DND-41 (cell line): ENCODE measurements around the gene EIF3A.

Experiments used
- ATAC-seq: fragments of 200-7000 bp; cut with Tn5 transposase; 3 replicates; pipeline ENCODE4 v1.9.1; 2021; ENCODE audit warnings: low read depth; ENCODE audit not compliant: insufficient read depth
- DNase-seq: peaks from one replicate; pipeline ENCODE4 v3.0.0-alpha.2; 2020
- H2AFZ ChIP-seq: 2 replicates; pipeline ENCODE4 v1.6.0; 2012; ENCODE audit warnings: low read depth, low read length
- H3K27ac ChIP-seq: 2 replicates; pipeline ENCODE4 v1.5.1; 2012; ENCODE audit warnings: low read length, inconsistent platforms
- H3K27me3 ChIP-seq: fragments of 200-600 bp; sonication (generic); 2 replicates; pipeline ENCODE4 v1.6.0; 2012; ENCODE audit warnings: low read length, mild to moderate bottlenecking, inconsistent platforms; ENCODE audit not compliant: insufficient read depth, poor library complexity
- H3K36me3 ChIP-seq: 2 replicates; pipeline ENCODE4 v1.5.1; 2012; ENCODE audit warnings: low read length, inconsistent platforms; ENCODE audit not compliant: insufficient read depth
- H3K4me1 ChIP-seq: 2 replicates; pipeline ENCODE4 v1.5.1; 2012; ENCODE audit warnings: mild to moderate bottlenecking, low read length; ENCODE audit not compliant: insufficient read depth
- H3K4me2 ChIP-seq: 2 replicates; pipeline ENCODE4 v1.6.0; 2012; ENCODE audit warnings: mild to moderate bottlenecking, moderate library complexity, low read length, inconsistent platforms; ENCODE audit not compliant: insufficient read depth
- H3K4me3 ChIP-seq, 2 experiments: fragments of 200-600 bp in 1 of 2; shearing (Covaris generic) in 1 of 2; 2 replicates each; pipeline ENCODE4 v1.5.1; 2012 to 2016; ENCODE audit warnings: inconsistent platforms in 2 of 2, low read length in 2 of 2, mild to moderate bottlenecking in 2 of 2, low read depth in 1 of 2, moderate library complexity in 1 of 2
- H3K79me2 ChIP-seq: 2 replicates; pipeline ENCODE4 v1.6.0; 2012; ENCODE audit warnings: low read length, inconsistent platforms; ENCODE audit not compliant: insufficient read depth
- H3K9ac ChIP-seq: 2 replicates; pipeline ENCODE4 v1.6.0; 2012; ENCODE audit warnings: low read depth, mild to moderate bottlenecking, inconsistent platforms, low read length, moderate library complexity
- H3K9me3 ChIP-seq: 2 replicates; pipeline ENCODE4 v1.5.1; 2012; ENCODE audit warnings: low read length, moderate library complexity, mild to moderate bottlenecking, inconsistent platforms; ENCODE audit not compliant: insufficient read depth, severe bottlenecking
- H4K20me1 ChIP-seq: 2 replicates; pipeline ENCODE4 v1.6.0; 2012; ENCODE audit warnings: low read length; ENCODE audit not compliant: insufficient read depth
- CTCF ChIP-seq: IDR thresholded peaks from 2 replicates; pipeline ENCODE4 v1.5.1; 2012; ENCODE audit warnings: borderline replicate concordance, low read length, moderate library complexity, mild to moderate bottlenecking; ENCODE audit not compliant: poor library complexity, severe bottlenecking; ENCODE audit errors: extremely low read depth
- EZH2 ChIP-seq: IDR thresholded peaks from 3 replicates; pipeline ENCODE4 v1.6.1; 2012; ENCODE audit warnings: borderline replicate concordance, low read depth, mild to moderate bottlenecking, moderate library complexity, low read length, inconsistent platforms; ENCODE audit not compliant: severe bottlenecking

EIF3A gene

DNA sequence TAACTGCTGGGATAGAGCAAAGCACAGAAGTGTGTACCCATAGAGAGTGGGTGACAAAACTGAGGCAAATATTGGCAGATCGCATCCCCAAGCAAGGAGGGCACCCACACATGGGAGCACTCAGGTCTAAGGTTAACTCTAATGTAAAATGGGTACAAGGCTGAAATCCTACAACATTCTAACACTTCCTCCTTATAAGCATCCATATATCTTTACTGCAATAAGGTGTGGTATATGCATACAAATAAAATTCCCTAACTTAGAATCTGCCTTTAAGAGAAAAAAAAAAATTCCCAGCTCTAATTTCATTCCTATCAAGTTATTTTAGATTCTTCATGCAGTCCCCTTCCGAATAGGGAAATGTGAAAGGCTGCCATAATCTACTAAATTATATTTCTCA lies 18.7 kb downstream of the EIF3A start:
- Histone ChIP-seq H2AFZ (no peak overlapping the region), H3K9ac (no peak overlapping the region), H3K9me3 (no peaks in the 10 kb centered on the region), H3K4me2 (no peak overlapping the region), H3K4me1 (no peaks in the 10 kb centered on the region), H3K27me3 (no peaks in the 10 kb centered on the region), H4K20me1 (peaks cover 72% of the 10 kb centered on the region), H3K4me3 (no peak overlapping the region), H3K27ac (no peak overlapping the region), H3K36me3 (peaks cover 98% of the 10 kb centered on the region), H3K79me2 (peaks cover 96% of the 10 kb centered on the region)
- no peak for ATAC-seq
- DNase-seq, result no peak
- TF ChIP-seq CTCF (no peak), EZH2 (no peak)

DNA sequence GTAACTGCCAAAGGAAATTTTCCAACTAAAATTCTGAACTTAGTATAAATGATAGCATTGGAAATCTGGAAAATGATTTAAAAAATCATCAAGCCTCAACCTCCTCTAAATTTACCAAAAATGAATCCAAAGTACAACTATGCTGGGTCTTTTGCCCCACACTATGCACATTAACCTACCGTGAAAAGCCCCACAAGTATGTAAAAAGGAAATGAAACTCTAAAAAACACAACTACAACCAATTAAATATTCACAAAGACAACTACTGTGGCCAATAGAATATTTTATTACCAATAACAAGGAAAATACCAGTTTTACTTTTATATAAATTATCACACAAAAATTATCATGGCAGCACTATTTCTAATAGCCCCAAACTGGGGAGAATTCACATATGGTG lies 19.3 kb downstream of the EIF3A start:
- Histone ChIP-seq H3K36me3 (peaks cover 98% of the 10 kb centered on the region), H3K27ac (no peak overlapping the region), H3K4me1 (no peaks in the 10 kb centered on the region), H3K4me3 (no peak overlapping the region), H3K79me2 (peaks cover 97% of the 10 kb centered on the region), H3K4me2 (no peak overlapping the region), H3K9ac (no peak overlapping the region), H3K9me3 (no peaks in the 10 kb centered on the region), H3K27me3 (no peaks in the 10 kb centered on the region), H4K20me1 (peaks cover 66% of the 10 kb centered on the region), H2AFZ (no peak overlapping the region)
- DNase-seq (no peak), ATAC-seq (no peak)
- TF ChIP-seq CTCF (no peak), EZH2 (no peak)

GRCh38 chr10:119060107-119060506 lies 20.5 kb downstream of the EIF3A start:
- TF ChIP-seq CTCF, result no peak
- TF ChIP-seq EZH2, result no peak
- H3K9me3 ChIP-seq, result no peaks in the 10 kb centered on the region
- ATAC-seq, result no peak

GRCh38 chr10:119059557-119059956 lies 21.1 kb downstream of the EIF3A start:
- no peaks in the 10 kb centered on the region for H3K27me3 ChIP-seq
- H3K4me2 ChIP-seq, result no peak overlapping the region
- no peaks in the 10 kb centered on the region for H3K4me1 ChIP-seq
- H3K9ac ChIP-seq, result no peak overlapping the region
- peaks cover 99% of the 10 kb centered on the region for H3K79me2 ChIP-seq
- DNase-seq, result no peak
- TF ChIP-seq CTCF (no peak), EZH2 (no peak)
- H3K27ac ChIP-seq, result no peak overlapping the region
- peaks cover 100% of the 10 kb centered on the region for H3K36me3 ChIP-seq
- no peaks in the 10 kb centered on the region for H3K9me3 ChIP-seq
- peaks cover 62% of the 10 kb centered on the region for H4K20me1 ChIP-seq
- no peak overlapping the region for H3K4me3 ChIP-seq
- no peak for ATAC-seq
- no peak overlapping the region for H2AFZ ChIP-seq

More at GRCh38 chr10:119060107-119060506, 20.5 kb downstream of the EIF3A start:
- no peak overlapping the region for H3K4me3 ChIP-seq
- H3K79me2 ChIP-seq, result peaks cover 99% of the 10 kb centered on the region
- no peak overlapping the region for H2AFZ ChIP-seq
- H3K4me2 ChIP-seq, result no peak overlapping the region
- DNase-seq, result no peak
- H3K9ac ChIP-seq, result no peak overlapping the region
- H3K27me3 ChIP-seq, result no peaks in the 10 kb centered on the region
- peaks cover 61% of the 10 kb centered on the region for H4K20me1 ChIP-seq
- no peak overlapping the region for H3K27ac ChIP-seq
- H3K4me1 ChIP-seq, result no peaks in the 10 kb centered on the region
- peaks cover 100% of the 10 kb centered on the region for H3K36me3 ChIP-seq
